Mammary epithelial cell (primary cell): ENCODE measurements around the gene SRC.

Source experiments
- EZH2 ChIP-seq: IDR thresholded peaks from 2 replicates; pipeline ENCODE4 v1.6.1; 2012; ENCODE audit warnings: low read length, inconsistent platforms, borderline replicate concordance
- TF ChIP-seq, protein P1 (sequence below), 2 donors: IDR thresholded peaks in 1 of 2; conservative IDR thresholded peaks in 1 of 2; 2 replicates each; pipeline ENCODE4 v1.5.1; 2011 to 2012; ENCODE audit warnings: inconsistent platforms in 2 of 2, low read length in 2 of 2, mild to moderate bottlenecking in 2 of 2, control low read depth in 1 of 2, low read depth in 1 of 2; ENCODE audit not compliant: insufficient read depth in 1 of 2; ENCODE audit errors: extremely low read depth in 1 of 2

DNA sequence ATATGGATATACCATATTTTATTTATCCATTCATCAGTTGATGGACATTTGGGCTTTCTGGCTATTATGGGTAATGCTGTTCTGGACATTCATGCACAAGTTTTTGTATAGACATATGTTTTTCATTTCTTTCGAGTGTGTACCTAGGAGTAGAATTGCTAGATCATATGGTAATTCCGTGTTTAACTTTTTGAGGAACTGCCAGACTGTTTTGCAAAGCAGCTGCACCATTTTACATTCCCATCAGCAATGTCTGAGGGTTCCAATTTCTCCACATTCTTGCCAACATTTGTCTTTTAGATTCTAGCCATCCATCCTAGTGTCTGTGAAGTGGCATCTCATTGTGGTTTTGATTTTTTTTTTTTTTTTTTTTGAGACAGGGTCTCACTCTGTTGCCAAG lies 20.8 kb downstream of the SRC start:
- TF ChIP-seq, protein P1, sequence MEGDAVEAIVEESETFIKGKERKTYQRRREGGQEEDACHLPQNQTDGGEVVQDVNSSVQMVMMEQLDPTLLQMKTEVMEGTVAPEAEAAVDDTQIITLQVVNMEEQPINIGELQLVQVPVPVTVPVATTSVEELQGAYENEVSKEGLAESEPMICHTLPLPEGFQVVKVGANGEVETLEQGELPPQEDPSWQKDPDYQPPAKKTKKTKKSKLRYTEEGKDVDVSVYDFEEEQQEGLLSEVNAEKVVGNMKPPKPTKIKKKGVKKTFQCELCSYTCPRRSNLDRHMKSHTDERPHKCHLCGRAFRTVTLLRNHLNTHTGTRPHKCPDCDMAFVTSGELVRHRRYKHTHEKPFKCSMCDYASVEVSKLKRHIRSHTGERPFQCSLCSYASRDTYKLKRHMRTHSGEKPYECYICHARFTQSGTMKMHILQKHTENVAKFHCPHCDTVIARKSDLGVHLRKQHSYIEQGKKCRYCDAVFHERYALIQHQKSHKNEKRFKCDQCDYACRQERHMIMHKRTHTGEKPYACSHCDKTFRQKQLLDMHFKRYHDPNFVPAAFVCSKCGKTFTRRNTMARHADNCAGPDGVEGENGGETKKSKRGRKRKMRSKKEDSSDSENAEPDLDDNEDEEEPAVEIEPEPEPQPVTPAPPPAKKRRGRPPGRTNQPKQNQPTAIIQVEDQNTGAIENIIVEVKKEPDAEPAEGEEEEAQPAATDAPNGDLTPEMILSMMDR (conservative IDR thresholded peaks at IDR 0.05 in 1 of 2, IDR thresholded peaks at IDR 0.05 in 1 of 2; ENCODE audit: extremely low read depth in 1 of 2, insufficient read depth in 1 of 2, low read depth in 1 of 2, low read length in 2 of 2): no peak
- TF ChIP-seq EZH2: no peak
